Ascending aorta (tissue), 2 donors: ENCODE data around the gene EFEMP2. TPM values are rescaled to one million over a fixed set of nuclear protein-coding genes. Genes with fewer than 3 reads are reported as not detected.

Experiments used
- DNase-seq, 2 donors: peaks; one replicate each; pipeline ENCODE4 v3.0.0-alpha.2; 2019; ENCODE audit warnings: low spot score in 2 of 2
- H3K27ac ChIP-seq, 2 donors: fragments of 200-600 bp; sonication (generic); one replicate each; pipeline ENCODE4 v1.5.1; 2016 to 2017; ENCODE audit warnings: mild to moderate bottlenecking in 1 of 2
- H3K27me3 ChIP-seq: fragments of 200-600 bp; sonication (generic); one replicate; pipeline ENCODE4 v1.5.1; 2017
- H3K36me3 ChIP-seq, 2 donors: fragments of 200-600 bp; sonication (generic); one replicate each; pipeline ENCODE4 v1.5.1; 2016
- H3K4me1 ChIP-seq, 2 donors: fragments of 200-600 bp; sonication (generic); one replicate each; pipeline ENCODE4 v1.5.1; 2016 to 2017; ENCODE audit warnings: mild to moderate bottlenecking in 1 of 2
- H3K4me3 ChIP-seq, 2 donors: fragments of 200-600 bp; sonication (generic); one replicate each; pipeline ENCODE4 v1.5.1; 2016 to 2017; ENCODE audit warnings: mild to moderate bottlenecking in 1 of 2
- H3K9me3 ChIP-seq, 2 donors: fragments of 200-600 bp; sonication (generic); one replicate each; pipeline ENCODE4 v1.5.1; 2016
- intact Hi-C: fragments of 100-400 bp; cut with DNase I; formaldehyde crosslinking; loops from one replicate; pipeline ENCODE4 v1.15.1; 2023
- total RNA-seq: library from RNA; depleted of rRNA; stranded (reverse); fragments of >200 nt; gene quantifications from one replicate; pipeline ENCODE4 v1.1.0, GENCODE V29; 2016
- TF ChIP-seq, protein P1 (sequence below), 3 experiments: fragments of 200-600 bp in 2 of 3; fragments of 450-650 bp in 1 of 3; sonication (generic) in 2 of 3; IDR thresholded peaks; one replicate each; pipeline ENCODE4 v1.5.1; 2016 to 2019; ENCODE audit warnings: antibody characterized with exemption in 3 of 3, mild to moderate bottlenecking in 1 of 3, moderate library complexity in 1 of 3

The EFEMP2 gene
- total RNA-seq, 1 donor from 2014 or later, result 92.8 TPM

- peak within 1 kb of the TSS; percentile 96 to 98 for H3K27ac ChIP-seq
- TF ChIP-seq, protein P1, sequence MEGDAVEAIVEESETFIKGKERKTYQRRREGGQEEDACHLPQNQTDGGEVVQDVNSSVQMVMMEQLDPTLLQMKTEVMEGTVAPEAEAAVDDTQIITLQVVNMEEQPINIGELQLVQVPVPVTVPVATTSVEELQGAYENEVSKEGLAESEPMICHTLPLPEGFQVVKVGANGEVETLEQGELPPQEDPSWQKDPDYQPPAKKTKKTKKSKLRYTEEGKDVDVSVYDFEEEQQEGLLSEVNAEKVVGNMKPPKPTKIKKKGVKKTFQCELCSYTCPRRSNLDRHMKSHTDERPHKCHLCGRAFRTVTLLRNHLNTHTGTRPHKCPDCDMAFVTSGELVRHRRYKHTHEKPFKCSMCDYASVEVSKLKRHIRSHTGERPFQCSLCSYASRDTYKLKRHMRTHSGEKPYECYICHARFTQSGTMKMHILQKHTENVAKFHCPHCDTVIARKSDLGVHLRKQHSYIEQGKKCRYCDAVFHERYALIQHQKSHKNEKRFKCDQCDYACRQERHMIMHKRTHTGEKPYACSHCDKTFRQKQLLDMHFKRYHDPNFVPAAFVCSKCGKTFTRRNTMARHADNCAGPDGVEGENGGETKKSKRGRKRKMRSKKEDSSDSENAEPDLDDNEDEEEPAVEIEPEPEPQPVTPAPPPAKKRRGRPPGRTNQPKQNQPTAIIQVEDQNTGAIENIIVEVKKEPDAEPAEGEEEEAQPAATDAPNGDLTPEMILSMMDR (IDR thresholded peaks at IDR 0.05), result peak in 1 of 3 experiments; percentile 2
- no peaks in the 10 kb centered on the region for H3K27me3 ChIP-seq
- peak; percentile 93 to 99 for DNase-seq
- peaks cover 12 to 20% of the 10 kb centered on the region in 2 donors for H3K36me3 ChIP-seq
- intact Hi-C loops, result loop anchor here (1.0 to 5.0 kb wide), 9 partner anchors 19 to 892 kb away; partner anchors contain the start of genes CFL1, FIBP, FOSL1 and KAT5
- H3K9me3 ChIP-seq, result no peaks in the 10 kb centered on the region
- H3K4me1 ChIP-seq, result peaks cover 43 to 45% of the 10 kb centered on the region in 2 donors
- peak within 1 kb of the TSS; percentile 79 to 98 for H3K4me3 ChIP-seq
Measured at GRCh38 chr11:65919141-65919572, 46.6 kb upstream of the EFEMP2 start, which contains the start of gene DRAP1. TSS of gene DRAP1 (plus strand) at chr11:65919426. CDS start at chr11:65919502, 76 bp downstream.

DNA sequence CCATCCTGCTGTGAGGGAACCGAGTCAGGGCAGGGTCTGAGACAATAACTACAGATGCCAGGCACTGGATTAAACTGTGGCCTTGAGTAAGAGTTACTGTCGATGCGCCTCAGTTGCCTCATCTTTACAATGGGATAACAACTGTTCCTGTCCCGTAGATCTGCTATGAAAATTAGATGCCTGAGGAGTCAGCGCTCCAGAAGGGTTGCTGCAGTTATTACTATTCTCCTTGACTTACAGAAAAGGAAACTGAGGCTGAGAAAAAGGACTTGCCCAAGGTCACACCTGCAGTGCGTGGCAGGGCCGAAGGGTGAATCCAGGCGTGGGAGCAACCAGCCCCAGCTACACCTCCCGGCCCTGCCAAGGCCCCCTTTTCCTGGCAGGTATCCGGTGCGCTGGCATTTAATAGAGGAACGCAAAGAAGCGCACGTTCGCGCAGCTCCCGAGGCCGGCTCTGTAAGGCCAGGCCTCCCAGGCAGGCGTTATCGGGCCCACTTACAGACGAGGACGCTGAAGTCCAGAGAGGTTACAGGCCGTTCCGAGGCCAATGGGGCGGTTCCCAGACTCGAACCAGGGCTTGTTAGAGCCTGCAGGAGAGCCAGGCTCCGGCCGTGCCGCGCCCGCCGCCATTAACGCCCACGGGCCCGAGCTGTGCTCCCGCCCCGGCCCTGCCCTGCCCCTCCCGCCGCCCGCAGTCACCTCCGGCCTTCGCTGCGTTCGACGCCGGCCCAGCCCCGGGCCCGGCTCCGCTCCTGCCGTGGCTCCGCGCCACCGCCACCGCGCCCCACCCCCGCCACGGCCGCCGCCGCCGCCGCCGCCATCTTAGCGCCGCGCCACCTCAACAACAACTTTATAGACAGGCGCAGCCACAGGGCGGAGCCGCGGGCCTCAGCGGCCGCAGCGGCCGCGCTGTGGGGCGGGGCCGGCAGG lies 45.9 kb upstream of the EFEMP2 start, which contains the start of gene C11orf68:
C11orf68 (minus strand) TSS at position 852 of the 930 bp plus-strand sequence; CDS start at position 821, 31 bp downstream.
- Histone ChIP-seq H3K36me3 (peaks cover 12 to 20% of the 10 kb centered on the region in 2 donors), H3K27me3 (no peaks in the 10 kb centered on the region), H3K9me3 (no peaks in the 10 kb centered on the region), H3K4me1 (peaks cover 43 to 45% of the 10 kb centered on the region in 2 donors), H3K27ac (peak within 1 kb of the TSS; percentile 96 to 98), H3K4me3 (peak within 1 kb of the TSS; percentile 79 to 98)
- TF ChIP-seq, protein P1 (IDR thresholded peaks at IDR 0.05), result no peak
- peak in 1 of 2 donors; percentile 76 for DNase-seq
- intact Hi-C loops, result loop anchor here (1.0 to 5.0 kb wide), 9 partner anchors 18 to 892 kb away; partner anchors contain the start of genes CFL1, FIBP, FOSL1 and KAT5

DNA sequence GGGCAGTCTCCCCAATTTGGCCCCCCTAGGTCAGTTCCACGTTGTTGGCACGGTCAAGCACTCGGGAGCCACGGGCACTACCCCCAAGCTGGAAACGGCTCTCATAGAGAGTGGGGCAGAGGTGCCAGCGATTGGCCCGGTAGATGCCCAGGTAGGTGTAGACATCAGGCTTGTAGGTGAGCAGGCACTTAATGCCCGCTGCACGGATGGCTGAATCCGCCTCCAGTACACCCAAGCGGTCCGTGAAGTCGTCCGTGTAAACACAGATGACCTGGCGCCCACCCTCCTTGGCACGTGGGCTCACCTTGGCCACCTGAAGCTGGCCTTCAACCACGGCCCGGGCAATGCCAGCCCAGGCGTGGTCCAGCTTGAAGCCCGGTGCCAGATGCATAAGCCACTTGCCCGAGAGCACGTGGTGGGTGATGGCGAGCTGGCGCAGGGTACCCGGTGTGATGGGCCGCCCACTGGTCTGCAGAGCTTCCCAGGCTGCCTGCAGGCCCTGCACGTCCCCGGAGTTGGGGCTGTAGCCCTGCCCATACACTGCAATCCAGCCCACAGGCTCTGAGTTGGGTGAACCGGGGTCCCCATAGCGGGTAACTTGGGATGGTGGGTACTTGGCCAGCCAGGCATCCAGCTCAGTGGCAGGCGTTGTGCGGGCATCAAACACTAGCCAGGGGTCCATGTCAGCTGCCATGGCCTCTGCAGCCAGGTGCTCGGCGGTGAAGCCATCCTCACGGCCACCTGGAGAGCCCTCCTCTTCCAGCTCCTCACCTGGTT lies 45.0 kb upstream of the EFEMP2 start:
- intact Hi-C loops, result loop anchor here (2.0 to 5.0 kb wide), 3 partner anchors 255 to 891 kb away; partner anchors contain the start of genes RAB1B, RELA and SNX15
- TF ChIP-seq, protein P1 (IDR thresholded peaks at IDR 0.05), result no peak
- H3K27ac ChIP-seq, result peak overlapping the region; percentile 96 to 98
- H3K4me3 ChIP-seq, result peak overlapping the region; percentile 79 to 98
- peaks cover 43 to 50% of the 10 kb centered on the region in 2 donors for H3K4me1 ChIP-seq
- DNase-seq, result no peak
- no peaks in the 10 kb centered on the region for H3K9me3 ChIP-seq
- H3K27me3 ChIP-seq, result no peaks in the 10 kb centered on the region
- peaks cover 7 to 14% of the 10 kb centered on the region in 2 donors for H3K36me3 ChIP-seq

GRCh38 chr11:65917077-65917433 lies 44.5 kb upstream of the EFEMP2 start:
- Histone ChIP-seq H3K27me3 (no peaks in the 10 kb centered on the region), H3K27ac (peak overlapping the region; percentile 96 to 98), H3K9me3 (no peaks in the 10 kb centered on the region), H3K4me3 (peak overlapping the region; percentile 79 to 98), H3K4me1 (peaks cover 45 to 56% of the 10 kb centered on the region in 2 donors), H3K36me3 (peaks cover 2 to 8% of the 10 kb centered on the region in 2 donors)
- intact Hi-C loops, result loop anchor here (5.0 kb wide), 1 partner anchor 255 kb away; the partner anchor contains the start of gene RELA
- TF ChIP-seq, protein P1 (IDR thresholded peaks at IDR 0.05), result no peak
- no peak for DNase-seq

DNA sequence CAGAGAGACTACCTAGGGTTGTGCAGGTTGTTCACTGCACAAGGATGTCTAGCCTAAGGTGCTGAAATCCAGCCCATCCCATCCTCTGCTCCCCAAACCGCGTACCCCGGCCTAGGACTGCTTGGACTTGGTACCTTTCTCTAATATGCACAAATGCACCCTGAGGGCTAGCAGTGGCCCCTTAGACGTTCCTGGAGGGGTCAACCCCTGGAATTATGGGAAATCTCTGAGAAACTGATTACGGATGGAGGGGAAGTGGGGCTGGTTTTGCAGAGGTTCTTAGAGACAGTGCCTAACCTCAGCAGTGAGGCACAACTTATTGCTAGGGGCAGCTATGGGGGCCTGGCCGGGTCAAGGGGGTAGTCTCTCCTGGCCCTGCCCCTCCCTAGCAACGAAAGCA lies 43.8 kb upstream of the EFEMP2 start:
- peak overlapping the region; percentile 96 to 98 for H3K27ac ChIP-seq
- peak overlapping the region in 1 of 2 donors; percentile 98 for H3K4me3 ChIP-seq
- TF ChIP-seq, protein P1 (IDR thresholded peaks at IDR 0.05), result no peak
- intact Hi-C loops, result loop anchor here (5.0 kb wide), 1 partner anchor 254 kb away; the partner anchor contains the start of gene RELA
- peaks cover 47 to 63% of the 10 kb centered on the region in 2 donors for H3K4me1 ChIP-seq
- H3K36me3 ChIP-seq, result peaks cover 0 to 5% of the 10 kb centered on the region in 2 donors
- no peak for DNase-seq
- H3K27me3 ChIP-seq, result no peaks in the 10 kb centered on the region
- no peaks in the 10 kb centered on the region for H3K9me3 ChIP-seq
